Stimulated activated CD8-positive, alpha-beta memory T cell treated with anti-CD3 and anti-CD28 coated beads, Interleukin-15, amount 100 ng/mL, for 4 hours (primary cell): Measurements from ENCODE around the gene SSR1.
"Not testable (repeated sequence)": the region's sequence is repeated elsewhere in the genome, so short reads cannot be mapped to it uniquely, and the experiment has no call there.

Experiments used
- DNase-seq, 2 donors: peaks; one replicate each; pipeline ENCODE4 v3.0.0-alpha.2; 2020; ENCODE audit warnings: low read depth in 2 of 2

Gene SSR1

DNA sequence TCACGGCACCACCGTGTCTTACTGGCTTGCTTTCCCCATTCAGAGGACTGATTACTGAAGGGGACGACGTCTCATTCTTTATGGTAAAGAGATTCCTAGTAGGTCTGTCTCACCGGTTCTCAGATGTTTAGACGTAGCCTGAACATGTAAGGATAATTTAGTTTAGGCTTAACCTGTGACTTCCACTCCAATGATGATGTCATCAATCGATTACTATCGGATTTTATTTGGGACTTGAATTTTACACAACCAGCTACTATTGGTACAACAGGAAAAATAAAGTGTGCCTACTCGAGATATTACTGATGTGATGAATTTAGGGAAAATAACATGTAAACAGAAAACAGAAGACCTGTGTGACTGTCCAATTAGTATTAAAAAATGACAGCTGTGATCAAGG lies 4.5 kb upstream of the SSR1 start:
- DNase-seq: no peak

DNA sequence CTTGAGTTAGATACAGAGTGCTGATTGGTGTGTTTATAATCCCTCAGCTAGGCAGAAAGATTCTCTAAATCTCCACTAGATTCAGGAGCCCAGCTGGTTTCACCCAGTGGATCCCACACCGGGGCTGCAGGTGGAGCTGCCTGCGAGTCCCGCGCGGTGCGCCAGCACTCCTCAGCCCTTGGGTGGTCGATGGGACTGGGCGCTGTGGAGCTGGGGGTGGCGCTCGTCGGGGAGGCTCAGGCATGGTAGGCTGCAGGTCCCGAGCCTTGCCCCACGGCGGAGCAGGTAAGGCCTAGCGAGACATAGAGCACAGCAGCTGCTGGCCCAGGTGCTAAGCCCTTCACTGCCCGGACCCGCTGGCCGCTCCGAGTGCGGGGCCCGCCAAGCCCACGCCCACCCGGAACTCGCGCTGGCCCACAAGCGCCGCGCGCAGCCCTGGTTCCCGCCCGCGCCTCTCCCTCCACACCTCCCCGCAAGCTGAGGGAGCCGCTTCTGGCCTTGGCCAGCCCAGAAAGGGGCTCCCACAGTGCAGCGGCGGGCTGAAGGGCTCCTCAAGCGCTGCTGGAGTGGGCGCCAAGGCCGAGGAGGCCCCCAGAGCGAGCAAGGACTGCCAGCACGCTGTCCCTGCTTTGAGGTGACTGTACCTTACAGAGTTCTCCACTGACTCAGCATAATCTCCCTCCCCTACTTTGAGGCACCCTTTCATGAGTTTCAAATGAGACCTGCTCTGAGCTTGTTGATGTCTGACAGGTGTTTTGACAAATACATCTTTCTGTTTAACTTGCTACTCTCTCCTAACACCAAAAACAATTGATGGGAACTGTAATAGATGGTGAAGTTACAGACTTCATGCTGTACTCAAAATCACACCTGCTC lies 3.9 kb upstream of the SSR1 start:
- DNase-seq: no peak

- DNase-seq: no peak
These were observed 3.0 kb upstream of the SSR1 start for GRCh38 chr6:7315948-7316365.

GRCh38 chr6:7315087-7315947 lies 2.3 kb upstream of the SSR1 start:
- DNase-seq: not testable (repeated sequence)

- no peak for DNase-seq
These were observed 1.4 kb upstream of the SSR1 start for GRCh38 chr6:7314414-7314813.

DNA sequence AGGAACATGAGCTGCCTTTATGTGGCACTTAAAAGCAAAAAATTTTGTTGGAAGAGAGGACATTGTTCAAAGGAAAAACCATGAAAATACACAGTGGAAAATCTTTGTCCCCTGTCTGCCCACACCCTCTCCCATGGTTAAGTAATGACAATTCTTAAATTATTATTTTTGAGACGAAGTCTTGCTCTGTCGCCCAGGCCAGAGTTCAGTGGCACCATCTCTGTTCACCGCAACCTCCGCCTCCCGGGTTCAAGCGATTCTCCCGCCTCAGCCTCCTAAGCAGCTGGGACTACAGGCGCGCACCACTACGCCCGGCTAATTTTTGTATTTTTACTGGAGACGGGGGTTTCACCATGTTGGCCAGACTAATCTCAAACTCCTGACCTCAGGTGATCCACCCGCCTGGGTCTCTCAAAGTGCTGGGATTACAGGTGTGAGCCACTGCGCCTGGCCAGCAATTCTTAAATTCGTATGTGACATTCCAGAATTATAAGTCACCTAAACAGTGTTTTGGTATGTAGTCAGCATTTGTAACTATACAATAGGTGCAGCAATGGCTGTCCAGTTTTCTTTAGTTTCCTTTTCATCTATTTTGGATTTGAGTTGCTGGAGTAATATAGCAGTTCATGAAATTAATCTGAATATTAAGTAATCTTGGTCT lies 636 bp upstream of the SSR1 start:
- no peak for DNase-seq

- DNase-seq: no peak
These were observed 933 bp downstream of the SSR1 start for GRCh38 chr6:7311917-7312615.

GRCh38 chr6:7311176-7311575 lies 1.8 kb downstream of the SSR1 start:
- DNase-seq: no peak

- no peak for DNase-seq
These were observed 3.9 kb downstream of the SSR1 start for GRCh38 chr6:7309050-7309449.

DNA sequence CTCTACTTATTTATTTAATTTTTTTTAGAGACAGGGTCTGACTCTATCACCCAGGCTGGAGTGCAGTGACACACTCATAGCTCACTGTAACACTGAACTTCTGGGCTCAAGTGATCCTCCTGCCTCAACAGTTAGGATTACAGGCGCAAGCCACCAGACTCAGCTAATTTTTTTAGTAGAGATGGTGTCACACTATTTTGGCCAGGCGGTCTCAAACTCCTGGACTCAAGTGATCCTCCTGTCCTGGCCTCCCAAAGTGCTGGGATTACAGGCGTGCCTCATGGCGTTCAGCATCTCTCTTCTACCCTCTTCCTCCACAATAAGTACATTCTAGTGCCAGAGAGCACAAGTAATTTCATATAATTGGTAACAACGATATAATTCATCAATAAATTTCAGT lies 5.5 kb downstream of the SSR1 start:
- DNase-seq: no peak

- no peak for DNase-seq
These were observed 8.2 kb downstream of the SSR1 start for GRCh38 chr6:7304821-7305220.

- no peak for DNase-seq
These were observed 11.3 kb downstream of the SSR1 start for GRCh38 chr6:7301702-7302101.

GRCh38 chr6:7300926-7301325 lies 12.1 kb downstream of the SSR1 start:
- no peak for DNase-seq

- DNase-seq: no peak
These were observed 14.9 kb downstream of the SSR1 start for GRCh38 chr6:7298113-7298512.

- DNase-seq: no peak
These were observed 16.4 kb downstream of the SSR1 start for GRCh38 chr6:7296602-7297001.

GRCh38 chr6:7295916-7296315 lies 17.1 kb downstream of the SSR1 start:
- DNase-seq: no peak

DNA sequence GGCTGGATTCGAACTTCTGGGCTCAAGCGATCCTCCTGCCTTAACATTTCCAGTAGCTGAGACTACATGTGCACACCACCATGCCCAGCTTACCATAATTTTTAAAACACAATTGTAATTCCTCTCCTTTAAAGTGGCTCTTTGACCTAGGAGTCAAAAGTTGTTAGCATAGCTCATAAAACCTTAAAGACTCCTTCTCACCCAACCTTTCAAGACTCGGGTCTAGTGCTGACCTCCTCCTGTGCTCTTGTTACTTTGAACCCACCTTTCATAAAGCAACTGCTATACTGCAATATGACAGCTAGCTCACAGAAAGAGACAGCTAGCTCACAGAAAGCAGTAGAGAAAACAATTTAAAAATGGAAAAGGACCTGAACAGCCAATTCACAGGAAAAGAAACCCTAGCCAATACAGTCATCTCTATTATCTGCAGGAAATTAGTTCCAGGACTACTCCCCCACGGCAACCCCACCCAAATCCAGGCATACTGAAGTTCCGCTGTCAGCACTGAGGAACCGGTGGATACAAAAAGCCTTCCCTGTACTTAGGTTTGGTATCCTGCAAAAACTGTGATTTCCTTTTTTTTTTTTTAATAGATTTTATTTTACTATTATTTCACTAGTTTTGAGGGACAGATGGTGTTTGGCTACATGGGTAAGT lies 20.3 kb downstream of the SSR1 start:
- no peak for DNase-seq

DNA sequence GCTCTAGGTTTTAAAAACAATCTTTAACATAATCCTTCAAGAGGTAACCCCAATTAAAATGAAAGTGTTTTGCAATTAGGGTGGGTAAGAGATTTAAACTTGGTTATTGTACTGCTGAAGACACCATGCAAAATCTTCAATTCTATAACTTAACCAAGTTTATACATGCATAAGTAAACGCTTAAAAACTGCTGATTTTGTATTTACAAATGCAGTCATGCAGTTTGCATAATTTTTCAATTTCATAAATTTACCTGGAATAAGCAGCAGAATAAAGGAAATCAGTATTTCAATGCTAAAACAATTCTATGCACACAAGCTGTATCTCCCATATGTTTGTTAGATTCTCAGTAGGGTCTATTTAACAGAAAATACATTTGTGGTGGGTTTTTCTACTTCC lies 22.9 kb downstream of the SSR1 start:
- no peak for DNase-seq

- no peak for DNase-seq
These were observed 27.6 kb downstream of the SSR1 start for GRCh38 chr6:7285416-7285815.

- DNase-seq: no peak
These were observed 29.3 kb downstream of the SSR1 start for GRCh38 chr6:7283676-7284075.
